Activated CD8-positive, alpha-beta memory T cell treated with anti-CD3 and anti-CD28 coated beads, Interleukin-2, amount 50 U/mL, for 4 hours (primary cell): ENCODE data around the gene SORCS2.

Source experiments
- DNase-seq: peaks from one replicate; pipeline ENCODE4 v3.0.0-alpha.2; 2020

Gene SORCS2

DNA sequence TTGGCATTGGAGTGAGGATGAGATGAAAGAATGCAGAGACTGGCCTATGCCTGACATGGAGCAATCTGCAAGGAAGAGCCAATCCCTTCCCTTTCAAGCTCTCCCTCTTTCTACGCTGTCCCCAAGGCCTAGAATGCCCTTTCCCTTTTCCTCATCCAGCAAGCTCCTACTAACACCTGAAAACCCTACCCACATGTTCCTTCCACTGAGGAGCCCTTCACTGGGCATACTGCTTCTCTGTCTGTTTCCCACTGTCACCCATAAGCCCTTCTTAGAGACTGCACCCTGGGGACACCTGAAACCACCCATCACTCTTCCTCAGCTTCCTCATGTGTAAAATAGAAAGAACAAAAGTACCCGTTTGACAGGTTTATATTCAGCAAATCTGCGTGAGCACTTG is 492.0 kb downstream of the SORCS2 start:
- DNase-seq: no peak

DNA sequence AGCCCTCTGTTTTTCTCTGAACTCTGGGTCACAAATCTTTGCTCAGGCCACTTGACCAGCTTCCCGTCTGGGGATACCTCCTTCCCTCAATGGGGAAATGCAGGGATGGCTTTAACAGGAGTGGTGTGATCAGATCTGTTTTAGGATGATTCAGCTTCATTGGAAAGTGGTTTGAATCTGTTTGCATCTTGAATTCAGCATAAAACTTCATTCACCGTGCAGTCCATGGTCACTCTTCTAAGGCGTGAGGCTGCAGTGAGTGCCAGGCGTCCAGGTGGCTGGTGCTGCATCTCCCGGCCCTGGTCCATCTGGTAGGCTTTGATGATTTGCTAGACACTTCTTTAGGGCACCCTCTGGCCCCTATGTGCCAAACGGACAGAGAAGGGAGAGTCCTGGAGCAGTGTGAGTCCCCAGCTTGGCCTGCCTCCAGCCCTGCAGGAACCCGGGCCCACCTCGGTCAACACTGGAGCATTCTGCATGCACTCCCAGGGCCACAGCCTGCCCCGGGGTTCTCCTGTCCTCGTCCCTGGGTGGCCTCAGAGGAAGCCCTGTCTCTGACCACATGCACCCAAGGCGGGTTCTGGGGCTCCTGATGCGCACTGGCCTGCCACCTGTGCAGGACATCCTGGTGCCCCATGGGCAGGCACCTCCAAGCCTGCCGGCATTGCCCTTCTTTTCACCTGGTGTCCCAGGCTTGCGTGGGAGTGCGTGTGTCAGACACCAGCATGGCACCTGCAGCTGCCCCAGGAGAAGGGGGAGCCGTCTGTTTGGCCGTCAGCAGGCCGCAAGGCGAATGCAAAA is 493.9 kb downstream of the SORCS2 start:
- no peak for DNase-seq

GRCh38 chr4:7687006-7687405 is 494.7 kb downstream of the SORCS2 start:
- DNase-seq: no peak

GRCh38 chr4:7687796-7688195 is 495.5 kb downstream of the SORCS2 start:
- DNase-seq: no peak

- no peak for DNase-seq
Measured at GRCh38 chr4:7689773-7690693, 497.7 kb downstream of the SORCS2 start.

- no peak for DNase-seq
Measured at GRCh38 chr4:7691061-7691460, 498.7 kb downstream of the SORCS2 start.

- DNase-seq: no peak
Measured at GRCh38 chr4:7691982-7692381, 499.6 kb downstream of the SORCS2 start.

DNA sequence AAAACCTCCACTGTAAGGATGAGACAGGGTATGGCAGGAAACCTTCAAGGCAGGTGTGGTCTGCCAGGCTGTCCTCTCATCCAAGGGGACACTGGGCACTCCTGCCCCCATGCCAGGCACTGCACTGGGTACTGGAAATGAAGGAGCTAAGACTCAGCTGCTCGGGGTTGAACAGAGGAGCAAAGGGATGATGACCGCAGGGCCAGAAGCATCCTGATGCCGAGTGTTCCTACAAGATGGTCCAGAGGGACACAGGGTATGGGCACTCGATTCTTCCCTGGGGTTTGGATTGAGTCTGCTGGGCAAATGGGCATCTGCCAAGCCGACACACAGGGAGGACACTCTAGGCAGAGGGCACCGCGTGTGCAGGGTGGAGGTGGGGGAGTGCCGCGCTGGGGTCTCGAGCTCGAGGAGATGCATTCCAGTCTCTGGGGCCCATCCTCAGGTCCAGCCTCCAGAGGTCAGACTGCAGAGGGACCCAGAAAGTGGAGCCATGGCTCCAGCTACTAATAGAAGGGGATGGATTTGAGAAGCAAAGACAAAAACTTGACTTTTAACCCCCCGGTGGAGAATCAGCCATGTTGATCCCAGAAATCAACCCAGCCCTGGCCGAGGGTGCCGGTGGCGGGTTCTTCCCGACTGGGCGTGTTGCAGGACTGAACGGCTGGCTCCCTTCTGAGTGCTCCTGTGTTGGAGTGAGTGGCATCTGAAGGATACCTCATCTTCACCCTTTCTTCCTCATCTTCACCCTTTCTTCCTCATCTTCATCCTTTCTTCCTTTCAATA is 500.3 kb downstream of the SORCS2 start:
- DNase-seq: no peak

GRCh38 chr4:7693237-7693608 is 500.9 kb downstream of the SORCS2 start:
- DNase-seq: no peak

GRCh38 chr4:7693711-7694110 is 501.4 kb downstream of the SORCS2 start:
- no peak for DNase-seq

- no peak for DNase-seq
Measured at GRCh38 chr4:7694324-7694723, 502.0 kb downstream of the SORCS2 start.

- no peak for DNase-seq
Measured at GRCh38 chr4:7697343-7697742, 505.0 kb downstream of the SORCS2 start.

GRCh38 chr4:7697821-7698220 is 505.5 kb downstream of the SORCS2 start:
- DNase-seq: no peak

GRCh38 chr4:7698584-7698983 is 506.2 kb downstream of the SORCS2 start:
- DNase-seq: no peak

GRCh38 chr4:7699031-7699430 is 506.7 kb downstream of the SORCS2 start:
- no peak for DNase-seq

GRCh38 chr4:7699825-7700224 is 507.5 kb downstream of the SORCS2 start:
- DNase-seq: no peak

DNA sequence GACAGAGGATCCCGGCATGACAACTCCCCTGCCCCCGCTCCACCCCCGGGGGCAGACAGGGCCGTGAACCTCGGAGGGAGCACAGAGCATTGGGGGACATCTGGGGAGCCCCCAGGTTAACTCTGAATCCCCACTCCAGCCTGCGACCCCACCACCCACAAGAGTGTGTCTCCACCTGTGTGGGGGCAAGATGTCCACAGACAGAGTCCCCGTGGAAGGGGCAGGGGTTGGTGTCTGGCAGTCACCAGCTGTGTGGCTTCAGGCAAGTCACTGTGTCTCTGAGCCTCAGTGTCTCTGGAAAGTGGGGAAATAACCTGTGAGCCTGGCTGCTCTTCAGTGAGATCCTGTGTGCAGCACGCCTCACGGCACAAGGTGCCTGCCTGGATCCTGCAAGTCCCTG is 508.3 kb downstream of the SORCS2 start:
- DNase-seq: no peak

GRCh38 chr4:7701866-7702649 is 509.7 kb downstream of the SORCS2 start:
- no peak for DNase-seq

- DNase-seq: no peak
Measured at GRCh38 chr4:7703688-7704087, 511.4 kb downstream of the SORCS2 start.

- no peak for DNase-seq
Measured at GRCh38 chr4:7704091-7704490, 511.8 kb downstream of the SORCS2 start.

DNA sequence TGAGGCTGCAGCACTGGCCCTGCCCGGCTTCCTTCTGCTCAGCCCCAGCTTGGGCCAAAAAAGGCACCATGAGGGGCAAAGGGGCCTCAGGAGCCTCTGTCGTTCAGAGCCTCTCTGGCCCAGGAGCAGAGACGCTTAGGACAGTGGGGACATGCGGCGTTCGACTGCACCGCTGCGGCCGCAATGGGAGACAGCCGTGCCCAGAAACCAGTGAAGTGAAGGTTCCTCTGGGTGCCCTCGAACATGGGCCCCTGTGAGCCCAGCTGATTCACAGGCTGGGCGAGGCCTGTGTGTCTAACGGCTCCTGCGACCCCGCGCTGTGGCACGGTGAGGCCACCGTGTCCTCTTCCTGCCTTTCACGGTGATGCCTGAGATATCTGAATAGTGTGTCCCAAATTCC is 512.3 kb downstream of the SORCS2 start:
- no peak for DNase-seq

GRCh38 chr4:7705062-7705461 is 512.7 kb downstream of the SORCS2 start:
- no peak for DNase-seq

DNA sequence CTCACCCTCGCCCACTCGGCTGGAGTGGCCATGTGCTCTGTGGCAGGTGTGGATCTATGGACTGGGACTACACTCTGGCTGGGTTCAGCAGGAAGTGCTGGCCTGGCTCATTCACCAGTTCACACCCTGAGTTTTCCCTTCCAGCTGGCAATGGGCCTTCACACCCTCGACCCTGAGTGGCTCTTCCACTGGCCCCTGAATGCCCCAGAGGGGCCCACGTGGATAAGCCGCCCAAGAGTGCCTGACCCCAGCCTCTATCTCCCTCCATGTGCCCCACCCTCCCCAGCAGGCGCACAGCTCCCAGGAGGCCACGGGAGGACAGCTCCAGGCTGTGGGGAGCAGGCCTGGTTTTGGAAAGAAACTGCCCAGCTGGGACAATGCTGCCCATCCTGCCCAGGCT is 513.3 kb downstream of the SORCS2 start:
- no peak for DNase-seq
